SKM-1 (cell line): ENCODE data around the gene CACNB4.
"Not testable (repeated sequence)": the region's sequence is repeated elsewhere in the genome, so short reads cannot be mapped to it uniquely, and the experiment has no call there.

Experiments
- DNase-seq: peaks from one replicate; lab custom pipeline; 2025; ENCODE audit not compliant: unreplicated experiment; lab: John Stamatoyannopoulos, UW

Gene CACNB4

DNA sequence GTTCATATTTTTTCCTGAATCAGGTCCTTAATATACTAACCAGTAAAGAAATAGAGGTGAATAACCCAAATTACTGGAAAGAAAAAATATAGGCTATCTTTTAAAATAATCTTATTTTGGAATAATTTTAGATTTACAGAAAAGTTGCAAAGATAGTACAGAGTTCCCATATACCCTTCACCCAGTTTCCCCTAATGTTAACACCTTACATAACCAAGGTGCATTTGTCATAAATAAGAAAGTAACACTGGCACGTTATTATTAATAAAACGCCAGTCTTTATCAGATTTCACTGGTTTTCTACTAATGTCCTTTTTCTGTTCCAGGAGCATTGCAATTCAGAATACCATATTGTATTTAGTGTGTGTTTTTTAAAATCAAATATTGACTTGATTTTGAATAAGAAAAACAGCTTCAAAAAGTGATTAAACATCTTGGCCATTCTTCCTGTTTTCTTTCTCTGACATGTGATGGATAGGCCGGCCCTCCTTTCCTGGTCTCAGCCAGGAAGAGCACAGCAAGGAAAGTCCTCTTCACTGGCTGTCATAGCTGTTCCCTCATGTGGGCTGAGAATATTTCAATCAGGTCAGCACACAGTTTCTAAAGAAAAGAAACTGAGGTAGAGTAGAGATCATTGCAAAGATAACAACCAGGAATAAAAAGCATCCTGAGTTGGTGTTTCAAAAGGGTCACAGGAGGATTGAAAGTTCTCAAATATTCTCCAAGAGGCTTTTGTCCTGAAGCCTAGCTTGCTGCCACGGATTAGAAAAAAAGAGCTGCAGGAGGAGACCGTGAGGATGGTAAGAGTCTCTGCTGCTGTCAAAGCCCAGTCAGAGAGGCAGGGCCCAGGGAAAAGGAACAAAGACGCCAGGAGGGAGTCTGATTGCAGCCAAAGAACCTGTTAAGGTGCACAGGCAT is 191.3 kb downstream of the CACNB4 start:
- DNase-seq = no peak

- no peak for DNase-seq
Observed at GRCh38 chr2:151906633-151906998, 192.2 kb downstream of the CACNB4 start.

DNA sequence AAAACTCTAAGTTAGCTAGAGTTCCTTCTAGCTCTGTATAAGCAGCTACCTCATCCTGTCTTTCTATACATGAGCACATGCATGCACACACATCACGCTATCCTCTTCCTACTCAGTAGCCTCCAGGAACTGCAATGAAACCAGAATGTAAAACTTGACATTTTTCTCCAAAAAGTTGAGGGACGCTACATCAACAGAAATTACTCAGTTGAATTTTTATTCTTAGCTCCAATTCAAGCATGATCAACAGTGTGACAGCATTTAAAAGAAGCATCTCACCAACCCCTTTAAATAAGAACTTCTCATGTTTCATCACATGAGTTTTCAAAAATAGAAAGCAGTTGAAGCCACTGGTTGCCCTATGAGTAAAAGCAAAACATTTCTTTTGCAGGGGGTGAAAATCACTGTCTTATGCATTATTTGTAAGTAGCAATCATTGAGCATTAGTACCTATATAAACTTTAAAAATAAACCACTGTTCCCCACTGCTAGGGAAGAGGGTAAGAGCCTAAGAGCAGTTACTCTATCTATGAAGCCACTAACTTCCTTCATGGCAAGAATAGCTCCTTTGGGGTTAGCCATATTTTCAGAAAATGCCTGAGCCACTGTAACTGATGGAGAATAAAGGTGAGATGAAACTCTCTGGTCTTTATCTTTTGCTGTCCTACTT is 192.7 kb downstream of the CACNB4 start:
- DNase-seq = no peak

DNA sequence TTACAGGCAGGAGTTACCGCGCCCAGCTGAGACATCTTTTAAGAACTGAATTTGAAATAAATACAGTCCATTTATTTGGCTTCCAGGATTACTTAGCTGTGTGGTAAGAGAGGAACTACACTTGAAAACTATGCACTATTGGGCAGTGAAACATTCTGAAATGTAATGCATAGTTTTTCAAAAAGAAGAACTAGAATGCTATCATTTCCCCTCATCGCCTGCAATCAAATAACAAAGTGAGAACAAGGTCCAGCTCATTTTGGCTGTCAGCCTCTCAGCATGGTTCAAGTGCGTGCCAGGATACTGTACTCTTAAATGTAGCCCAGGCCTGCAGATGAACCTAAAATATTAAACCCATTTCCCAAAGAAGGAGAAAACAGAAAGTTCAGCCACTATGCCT is 194.0 kb downstream of the CACNB4 start:
- no peak for DNase-seq

- DNase-seq = no peak
Observed at GRCh38 chr2:151904021-151904420, 194.8 kb downstream of the CACNB4 start.

DNA sequence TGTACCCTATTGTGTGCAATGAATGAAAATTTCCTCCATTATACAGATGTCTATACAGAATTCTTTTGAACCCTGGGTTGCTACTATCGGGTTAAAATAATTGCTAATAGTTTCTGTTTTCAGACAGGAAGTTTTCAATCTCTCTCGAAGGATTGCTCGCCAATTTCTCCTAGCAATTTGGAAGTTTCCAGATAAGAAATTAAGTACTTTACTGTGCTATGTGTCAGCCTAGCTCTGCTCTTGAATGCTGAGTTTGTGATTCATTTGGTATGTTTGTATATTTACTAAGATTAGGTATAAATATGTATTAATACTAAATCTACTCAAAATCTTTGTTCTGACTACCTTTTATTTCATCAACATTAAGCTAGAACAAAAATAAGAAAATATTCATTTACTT is 196.0 kb downstream of the CACNB4 start:
- DNase-seq = no peak

- DNase-seq = peak; percentile 28
Observed at GRCh38 chr2:151900331-151900730, 198.5 kb downstream of the CACNB4 start.

DNA sequence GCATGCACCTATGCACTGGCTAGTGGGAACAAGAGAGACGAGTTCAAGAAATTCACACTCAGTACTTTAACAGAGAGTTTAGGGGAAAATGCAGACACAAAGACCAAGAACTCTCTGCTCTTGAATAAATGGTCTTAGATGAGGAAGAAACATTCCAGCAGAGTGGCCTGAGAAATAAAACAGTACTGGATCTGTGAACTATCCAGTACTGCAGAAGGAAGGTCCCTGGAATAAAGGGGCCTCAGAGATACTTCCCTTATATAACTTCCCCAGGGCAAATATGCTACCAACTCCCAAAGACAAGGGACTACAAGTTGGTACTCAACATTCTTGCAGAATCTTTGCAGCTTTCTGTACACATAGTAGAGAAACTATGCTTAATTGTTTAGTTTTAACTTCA is 199.7 kb downstream of the CACNB4 start:
- DNase-seq = no peak

DNA sequence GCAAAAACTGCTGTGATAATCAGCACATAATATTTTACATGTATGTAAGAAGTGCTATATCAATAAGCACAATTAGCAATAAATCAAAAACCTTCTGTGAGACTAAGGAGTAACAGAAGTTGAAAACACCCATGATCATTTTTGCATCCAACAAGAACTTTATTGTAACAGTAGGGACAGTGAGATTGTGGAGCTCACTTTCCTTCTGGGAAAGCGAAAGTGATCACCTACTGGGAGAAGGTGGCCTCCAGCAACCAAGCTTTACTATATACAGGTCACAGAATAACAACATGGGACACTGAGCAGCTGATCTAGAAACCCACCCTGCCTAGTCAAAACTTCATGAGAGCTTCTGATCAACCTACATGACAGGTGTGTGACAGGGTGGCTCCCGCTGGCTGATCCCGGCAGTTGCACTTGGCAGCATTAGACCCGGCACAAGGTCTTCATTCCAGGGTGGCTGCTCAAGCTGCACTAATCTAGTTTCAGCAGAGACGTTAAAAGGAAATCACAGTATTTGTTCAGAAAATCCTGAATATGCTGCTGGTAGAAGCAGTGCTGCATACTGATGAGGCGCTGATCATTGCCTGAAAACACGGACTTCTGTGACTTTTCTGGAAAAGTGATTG is 207.2 kb downstream of the CACNB4 start:
- DNase-seq = no peak

- no peak for DNase-seq
Observed at GRCh38 chr2:151887164-151887563, 211.7 kb downstream of the CACNB4 start.

- DNase-seq = no peak
Observed at GRCh38 chr2:151886241-151886640, 212.6 kb downstream of the CACNB4 start.

GRCh38 chr2:151882786-151883445 is 215.9 kb downstream of the CACNB4 start:
- DNase-seq = no peak

- DNase-seq = no peak
Observed at GRCh38 chr2:151881342-151881741, 217.5 kb downstream of the CACNB4 start.

GRCh38 chr2:151880586-151880985 is 218.3 kb downstream of the CACNB4 start:
- DNase-seq = no peak

DNA sequence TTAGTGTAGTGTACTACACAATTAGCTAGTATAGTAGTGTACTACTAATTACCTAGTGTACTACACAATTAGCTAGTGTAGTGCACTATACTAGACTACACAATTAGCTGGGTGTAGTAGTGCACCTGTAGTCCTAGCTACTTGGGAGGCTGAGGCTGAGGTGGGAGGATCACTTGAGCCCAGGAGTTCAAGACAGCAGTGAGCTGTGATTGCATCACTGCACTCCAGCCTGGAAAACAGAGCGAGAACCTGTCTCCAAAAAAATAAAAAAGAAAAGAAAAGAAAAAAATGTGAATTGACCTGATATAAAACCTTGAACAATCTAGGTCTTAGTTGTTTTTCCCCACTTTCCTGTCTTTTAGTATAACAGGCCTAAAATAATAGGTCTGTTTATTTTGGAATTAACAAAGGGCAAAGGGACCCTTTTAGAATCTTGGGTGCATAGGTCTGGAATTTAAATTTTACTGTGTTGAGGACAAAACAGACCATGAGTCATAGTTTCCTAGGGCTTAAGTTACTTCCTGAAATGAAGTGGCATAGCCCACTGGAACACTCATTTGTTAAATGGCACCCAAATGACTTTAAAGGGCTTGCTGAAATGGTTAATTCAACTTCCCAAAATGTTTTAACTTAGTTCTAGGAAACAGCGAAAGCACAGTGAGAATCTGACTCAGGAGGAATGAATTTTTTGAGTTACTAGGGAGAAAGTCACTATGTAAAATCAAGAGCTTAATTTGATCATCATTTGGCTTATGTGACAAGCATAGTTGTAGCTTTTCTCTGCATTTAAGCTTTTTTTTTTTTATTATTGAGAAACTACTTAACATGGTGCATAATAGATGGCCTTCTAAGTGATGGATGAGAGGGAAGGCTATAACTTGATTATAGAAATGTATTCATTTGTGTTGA is 219.9 kb downstream of the CACNB4 start:
- no peak for DNase-seq

GRCh38 chr2:151878204-151878603 is 220.6 kb downstream of the CACNB4 start:
- no peak for DNase-seq

DNA sequence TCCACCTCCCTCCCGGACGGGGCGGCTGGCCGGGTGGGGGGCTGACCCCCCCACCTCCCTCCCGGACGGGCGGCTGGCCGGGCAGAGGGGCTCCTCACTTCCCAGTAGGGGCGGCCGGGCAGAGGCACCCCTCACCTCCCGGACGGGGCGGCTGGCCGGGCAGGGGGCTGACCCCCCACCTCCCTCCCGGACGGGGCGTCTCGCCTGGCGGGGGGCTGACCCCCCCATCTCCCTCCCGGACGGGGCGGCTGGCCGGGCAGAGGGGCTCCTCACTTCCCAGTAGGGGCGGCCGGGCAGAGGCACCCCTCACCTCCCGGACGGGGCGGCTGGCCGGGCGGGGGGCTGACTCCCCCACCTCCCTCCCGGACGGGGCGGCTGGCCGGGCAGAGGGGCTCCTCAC is 223.2 kb downstream of the CACNB4 start:
- not testable (repeated sequence) for DNase-seq

DNA sequence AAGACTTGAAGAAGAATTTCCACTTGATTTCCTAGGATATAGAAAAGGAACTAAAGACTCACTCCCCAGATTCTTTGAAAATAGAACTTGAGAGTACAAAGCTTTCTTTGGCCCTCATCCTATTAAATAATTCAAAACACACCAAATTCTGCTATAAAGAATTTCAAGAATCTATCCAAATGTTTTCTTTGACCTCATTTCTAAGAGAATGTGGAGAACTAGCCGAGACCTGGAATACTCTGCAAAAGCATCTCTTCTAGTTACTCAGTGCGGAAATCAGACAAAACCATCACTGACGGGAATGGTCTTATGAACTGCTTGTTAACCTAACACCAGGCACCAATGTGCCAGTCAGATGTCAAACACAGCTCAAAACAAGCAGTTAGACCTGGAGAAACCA is 226.4 kb downstream of the CACNB4 start:
- DNase-seq = no peak

GRCh38 chr2:151869291-151869690 is 229.6 kb downstream of the CACNB4 start:
- DNase-seq = no peak

GRCh38 chr2:151862700-151863099 is 236.1 kb downstream of the CACNB4 start:
- no peak for DNase-seq
